Stimulated activated naive CD8-positive, alpha-beta T cell treated with anti-CD3 and anti-CD28 coated beads, Interleukin-15, amount 100 ng/mL, for 72 hours (primary cell): ENCODE results near the gene NR1H3.
"Not testable (repeated sequence)": the region's sequence is repeated elsewhere in the genome, so short reads cannot be mapped to it uniquely, and the experiment has no call there.

Source experiments
- ATAC-seq: fragments of 150-1000 bp; cut with Tn5 transposase; 2 replicates; pipeline ENCODE4 v1.10.0; 2021; ENCODE audit warnings: mild to moderate bottlenecking, moderate library complexity
- DNase-seq, 2 donors: peaks; one replicate each; pipeline ENCODE4 v3.0.0; 2021 to 2022
- H3K27ac Mint-ChIP-seq, 2 donors: one replicate each; pipeline ENCODE4 v1.8.0; 2022; ENCODE audit warnings: mild to moderate bottlenecking in 2 of 2, mixed read lengths in 2 of 2, moderate library complexity in 2 of 2
- H3K27me3 Mint-ChIP-seq: one replicate; pipeline ENCODE4 v1.8.0; 2022; ENCODE audit warnings: mixed read lengths
- H3K4me1 Mint-ChIP-seq: one replicate; pipeline ENCODE4 v1.8.0; 2022; ENCODE audit warnings: mild to moderate bottlenecking, mixed read lengths
- H3K4me3 Mint-ChIP-seq, 2 donors: one replicate each; pipeline ENCODE4 v1.8.0; 2022; ENCODE audit warnings: mild to moderate bottlenecking in 2 of 2, mixed read lengths in 2 of 2, moderate library complexity in 1 of 2
- H3K9me3 Mint-ChIP-seq, 2 donors: one replicate each; pipeline ENCODE4 v1.8.0; 2022; ENCODE audit warnings: mixed read lengths in 2 of 2

The NR1H3 gene

GRCh38 chr11:47257517-47258316 lies at the start of gene NR1H3:
Gene NR1H3 (plus strand): TSS chr11:47257996. CDS start chr11:47259217, 1,221 bp downstream.
- peak; percentile 55 for ATAC-seq
- Mint-ChIP-seq H3K27ac (peak within 1 kb of the TSS in 1 of 2 donors; percentile 82), H3K4me1 (peaks cover 41% of the 10 kb centered on the region), H3K9me3 (no peaks in the 10 kb centered on the region), H3K27me3 (no peaks in the 10 kb centered on the region), H3K4me3 (no peak within 1 kb of the TSS)
- DNase-seq, result no peak

DNA sequence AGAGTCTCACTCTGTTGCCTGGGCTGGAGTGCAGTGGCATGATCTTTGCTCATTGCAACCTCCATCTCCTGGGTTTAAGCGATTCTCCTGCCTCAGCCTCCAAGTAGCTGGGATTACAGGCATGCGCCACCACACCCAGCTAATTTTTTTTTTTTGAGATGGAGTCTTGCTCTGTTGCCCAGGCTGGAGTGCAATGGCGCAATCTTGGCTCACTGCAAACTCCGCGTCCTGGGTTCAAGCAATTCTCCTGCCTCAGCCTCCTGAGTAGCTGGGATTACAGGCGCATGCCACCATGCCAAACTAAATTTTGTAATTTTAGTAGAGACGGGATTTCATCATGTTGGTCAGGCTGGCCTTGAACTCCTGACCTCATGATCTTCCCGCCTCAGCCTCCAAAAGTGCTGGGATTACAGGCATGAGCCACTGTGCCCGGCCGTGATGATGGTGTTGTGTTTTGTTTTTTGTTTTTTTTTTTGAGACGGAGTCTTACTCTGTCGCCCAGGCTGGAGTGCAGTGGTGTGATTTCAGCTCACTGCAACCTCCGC lies 49.7 kb upstream of the NR1H3 start:
- H3K27ac Mint-ChIP-seq, result not testable (repeated sequence)

GRCh38 chr11:47208628-47209027 lies 49.2 kb upstream of the NR1H3 start:
- H3K4me3 Mint-ChIP-seq, result no peak overlapping the region
- ATAC-seq (no peak), DNase-seq (no peak)
- peaks cover 7% of the 10 kb centered on the region for H3K4me1 Mint-ChIP-seq
- H3K27ac Mint-ChIP-seq, result no peak overlapping the region
- no peaks in the 10 kb centered on the region for H3K9me3 Mint-ChIP-seq
- H3K27me3 Mint-ChIP-seq, result no peaks in the 10 kb centered on the region

More for the DNA sequence above, 49.7 kb upstream of the NR1H3 start:
- not testable (repeated sequence) for H3K27me3 Mint-ChIP-seq, DNase-seq, H3K4me3 Mint-ChIP-seq, H3K4me1 Mint-ChIP-seq, H3K9me3 Mint-ChIP-seq, ATAC-seq

GRCh38 chr11:47212938-47213337 lies 44.9 kb upstream of the NR1H3 start:
- H3K27ac Mint-ChIP-seq, result peak overlapping the region in 1 of 2 donors; percentile 27
- DNase-seq, result no peak
- no peak overlapping the region for H3K4me3 Mint-ChIP-seq
- H3K27me3 Mint-ChIP-seq, result no peaks in the 10 kb centered on the region
- no peaks in the 10 kb centered on the region for H3K9me3 Mint-ChIP-seq
- ATAC-seq, result no peak
- peaks cover 34% of the 10 kb centered on the region for H3K4me1 Mint-ChIP-seq

DNA sequence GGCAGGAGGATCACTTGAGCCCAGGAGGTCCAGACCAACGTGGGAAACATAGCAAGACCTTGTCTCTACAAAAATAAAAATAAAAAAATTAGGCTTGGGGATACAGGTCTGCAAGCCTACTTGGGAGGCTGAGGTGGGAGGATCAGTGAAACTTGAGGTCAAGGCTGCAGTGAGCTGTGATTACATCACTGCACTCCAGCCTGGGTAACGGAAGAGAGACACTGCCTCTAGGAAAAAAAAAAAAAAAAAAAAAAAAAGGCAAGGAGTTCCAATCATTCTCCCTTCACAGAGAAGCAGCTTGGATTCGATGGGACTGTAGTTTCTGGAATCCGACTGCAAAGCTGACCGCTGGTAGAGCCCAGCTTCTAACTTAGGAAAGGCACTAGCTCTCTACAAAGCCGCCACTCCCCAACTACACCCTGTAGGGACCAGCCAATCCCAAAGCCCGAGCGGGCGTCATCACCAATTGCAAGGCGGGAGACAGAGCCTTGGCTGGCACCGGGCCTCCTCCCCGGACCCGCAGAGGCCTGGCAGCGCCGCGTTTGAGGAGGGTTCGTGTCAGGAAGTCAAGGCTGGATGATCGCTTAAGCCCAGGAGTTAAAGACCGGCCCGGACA lies 43.7 kb upstream of the NR1H3 start:
- no peaks in the 10 kb centered on the region for H3K9me3 Mint-ChIP-seq
- H3K27me3 Mint-ChIP-seq, result no peaks in the 10 kb centered on the region
- ATAC-seq (peak; percentile 88), DNase-seq (peak; percentile 85 to 92)
- peaks cover 44% of the 10 kb centered on the region for H3K4me1 Mint-ChIP-seq
- H3K4me3 Mint-ChIP-seq, result peak overlapping the region; percentile 98 to 100
- peak overlapping the region; percentile 100 for H3K27ac Mint-ChIP-seq

DNA sequence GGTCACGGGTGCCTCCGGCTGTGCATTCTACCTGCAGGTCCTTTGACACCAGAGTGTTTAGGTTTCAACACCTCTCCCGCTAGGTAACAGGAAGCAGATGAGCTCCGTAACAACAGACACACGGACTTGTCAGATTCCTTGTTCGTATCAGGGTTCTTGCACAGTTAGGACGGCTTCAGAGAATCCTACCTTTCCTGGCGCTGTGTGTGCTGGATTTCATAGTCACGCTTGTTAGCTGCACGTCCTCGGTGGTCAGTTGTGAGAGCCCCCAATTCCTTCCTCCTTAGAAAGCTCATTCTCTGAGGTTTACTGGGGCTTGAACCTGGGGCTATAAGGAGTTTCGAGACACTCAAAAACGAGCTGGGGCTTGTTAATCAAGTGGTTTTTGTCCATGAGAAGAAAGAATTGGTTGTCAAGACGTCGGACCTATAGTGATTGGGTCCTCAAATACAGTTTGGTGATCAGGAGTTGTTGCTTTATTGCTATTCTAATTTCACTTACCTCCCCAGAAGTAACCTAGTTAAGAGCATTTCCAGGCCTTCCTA lies 42.4 kb upstream of the NR1H3 start:
- Mint-ChIP-seq H3K27me3 (no peaks in the 10 kb centered on the region), H3K4me1 (peaks cover 57% of the 10 kb centered on the region), H3K9me3 (no peaks in the 10 kb centered on the region), H3K4me3 (peak overlapping the region; percentile 98 to 100), H3K27ac (peak overlapping the region; percentile 100)
- no peak for DNase-seq
- ATAC-seq, result no peak

GRCh38 chr11:47216121-47216798 lies 41.5 kb upstream of the NR1H3 start:
- peak; percentile 62 to 74 for DNase-seq
- Mint-ChIP-seq H3K27me3 (no peaks in the 10 kb centered on the region), H3K4me3 (peak overlapping the region; percentile 98 to 100), H3K27ac (peak overlapping the region; percentile 100), H3K9me3 (no peaks in the 10 kb centered on the region), H3K4me1 (peaks cover 63% of the 10 kb centered on the region)
- peak; percentile 50 for ATAC-seq

GRCh38 chr11:47220401-47220821 lies 37.4 kb upstream of the NR1H3 start:
- ATAC-seq (no peak), DNase-seq (no peak)
- Mint-ChIP-seq H3K27me3 (no peaks in the 10 kb centered on the region), H3K27ac (peak overlapping the region; percentile 28 to 59), H3K9me3 (no peaks in the 10 kb centered on the region), H3K4me3 (peak overlapping the region; percentile 4 to 18), H3K4me1 (peaks cover 70% of the 10 kb centered on the region)

DNA sequence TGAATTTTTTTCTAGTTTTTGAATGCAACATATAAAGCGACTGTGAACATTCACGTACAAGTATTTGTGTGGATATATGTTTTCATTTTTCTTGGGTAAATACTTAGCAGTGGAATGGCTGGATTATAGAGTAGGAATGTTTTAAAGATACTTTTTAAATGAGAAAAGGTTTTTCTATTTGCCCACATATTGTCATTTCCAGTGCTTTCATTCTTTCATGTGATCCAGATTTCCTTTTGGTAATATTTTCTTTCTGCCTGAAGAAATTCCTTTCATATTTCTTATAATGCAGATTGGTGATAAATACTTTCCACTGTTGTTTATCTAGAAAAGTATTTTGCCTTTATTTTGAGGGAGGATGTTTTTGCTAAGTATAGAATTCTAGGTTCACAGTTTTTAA lies 35.1 kb upstream of the NR1H3 start:
- peaks cover 63% of the 10 kb centered on the region for H3K4me1 Mint-ChIP-seq

DNA sequence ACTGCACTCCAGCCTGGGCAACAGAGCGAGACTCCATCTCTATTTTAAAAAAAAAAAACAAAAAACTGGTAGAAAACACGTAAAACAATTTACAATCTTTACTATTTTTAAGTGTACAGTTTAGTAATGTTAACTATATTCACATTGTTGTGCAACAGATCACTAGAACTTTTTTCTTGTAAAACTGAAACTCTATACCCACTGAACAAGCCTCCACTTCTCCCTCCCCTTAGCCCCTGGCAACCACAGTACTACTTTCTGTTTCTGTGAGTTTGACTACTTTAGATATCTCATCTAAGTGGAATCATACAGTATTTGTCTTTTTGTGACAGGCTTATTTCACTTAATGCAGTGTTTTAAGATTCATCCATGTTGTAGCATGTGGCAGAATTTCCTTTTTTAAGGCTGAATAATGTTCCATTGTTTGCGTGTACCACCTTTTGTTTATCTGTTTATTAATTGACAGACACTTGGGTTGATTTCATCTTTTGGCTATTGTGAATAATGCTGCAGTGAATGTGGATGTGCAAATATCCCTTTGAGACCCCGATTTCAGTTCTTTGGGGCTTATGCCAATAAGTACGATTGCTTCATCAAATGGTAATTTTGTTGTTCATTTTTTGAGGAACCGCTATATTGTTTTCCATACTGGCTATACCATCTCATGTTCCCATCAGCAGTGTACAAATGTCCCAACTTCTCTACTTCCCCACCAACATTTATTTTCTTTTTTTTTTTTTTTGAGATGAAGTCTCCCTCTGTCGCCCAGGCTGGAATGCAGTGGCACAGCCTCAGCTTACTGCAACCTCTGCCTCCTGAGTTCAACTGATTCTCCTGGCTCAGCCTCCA lies 32.0 kb upstream of the NR1H3 start:
- H3K4me3 Mint-ChIP-seq, result peak overlapping the region; percentile 61 to 70
- H3K4me1 Mint-ChIP-seq, result peaks cover 43% of the 10 kb centered on the region
- ATAC-seq (peak; percentile 99), DNase-seq (no peak)
- H3K9me3 Mint-ChIP-seq, result no peaks in the 10 kb centered on the region
- peak overlapping the region; percentile 37 to 88 for H3K27ac Mint-ChIP-seq
- no peaks in the 10 kb centered on the region for H3K27me3 Mint-ChIP-seq

More for the DNA sequence above, 35.1 kb upstream of the NR1H3 start:
- no peak for ATAC-seq
- no peak for DNase-seq
- no peak overlapping the region for H3K27ac Mint-ChIP-seq
- no peak overlapping the region for H3K4me3 Mint-ChIP-seq
- H3K9me3 Mint-ChIP-seq, result no peaks in the 10 kb centered on the region
- no peaks in the 10 kb centered on the region for H3K27me3 Mint-ChIP-seq

DNA sequence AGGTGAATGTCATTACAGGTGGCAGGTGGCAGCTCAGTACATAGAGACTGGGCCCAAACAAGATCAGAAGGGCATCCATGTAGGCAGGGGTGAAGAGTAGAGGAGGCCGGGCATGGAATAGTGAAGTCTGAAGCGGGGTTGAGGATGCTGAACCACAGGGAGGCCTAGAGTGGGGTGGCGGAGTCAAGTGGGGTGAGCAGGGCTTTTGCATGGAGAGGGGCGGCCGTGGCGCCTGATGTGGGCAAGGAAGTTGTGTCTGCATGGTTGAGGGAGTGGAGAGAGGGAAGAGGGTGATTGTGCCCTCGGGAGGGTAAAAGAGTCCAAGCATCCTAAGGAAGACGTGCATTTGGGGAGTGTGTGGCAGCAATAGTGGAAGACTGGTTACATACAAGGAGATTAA lies 28.6 kb upstream of the NR1H3 start:
- peaks cover 50% of the 10 kb centered on the region for H3K4me1 Mint-ChIP-seq
- H3K27ac Mint-ChIP-seq, result peak overlapping the region in 1 of 2 donors; percentile 62
- no peak overlapping the region for H3K4me3 Mint-ChIP-seq

DNA sequence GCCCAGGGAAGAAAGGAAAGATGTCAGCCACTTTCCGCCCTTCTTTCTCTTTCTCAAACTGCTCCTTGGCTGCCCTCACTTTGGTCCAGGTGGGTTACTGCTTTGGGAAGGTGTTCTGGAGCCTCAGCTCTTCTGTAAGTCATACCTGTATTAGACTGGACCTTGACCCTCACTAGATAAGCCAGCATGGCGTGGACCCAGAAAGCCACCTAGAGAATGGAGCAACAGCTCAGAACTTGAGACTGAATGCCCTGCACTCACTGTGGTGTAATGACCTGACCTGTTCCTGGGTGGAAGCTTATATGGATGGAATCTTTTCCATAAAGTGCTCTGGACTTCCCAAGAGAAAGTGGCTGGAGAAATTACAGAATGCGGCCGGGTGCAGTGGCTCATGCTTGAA lies 24.7 kb upstream of the NR1H3 start:
- DNase-seq (no peak), ATAC-seq (no peak)
- Mint-ChIP-seq H3K27me3 (no peaks in the 10 kb centered on the region), H3K4me1 (peaks cover 56% of the 10 kb centered on the region), H3K27ac (no peak overlapping the region), H3K9me3 (no peaks in the 10 kb centered on the region), H3K4me3 (peak overlapping the region in 1 of 2 donors; percentile 19)

More for the DNA sequence above, 28.6 kb upstream of the NR1H3 start:
- DNase-seq (no peak), ATAC-seq (no peak)
- no peaks in the 10 kb centered on the region for H3K27me3 Mint-ChIP-seq
- no peaks in the 10 kb centered on the region for H3K9me3 Mint-ChIP-seq

DNA sequence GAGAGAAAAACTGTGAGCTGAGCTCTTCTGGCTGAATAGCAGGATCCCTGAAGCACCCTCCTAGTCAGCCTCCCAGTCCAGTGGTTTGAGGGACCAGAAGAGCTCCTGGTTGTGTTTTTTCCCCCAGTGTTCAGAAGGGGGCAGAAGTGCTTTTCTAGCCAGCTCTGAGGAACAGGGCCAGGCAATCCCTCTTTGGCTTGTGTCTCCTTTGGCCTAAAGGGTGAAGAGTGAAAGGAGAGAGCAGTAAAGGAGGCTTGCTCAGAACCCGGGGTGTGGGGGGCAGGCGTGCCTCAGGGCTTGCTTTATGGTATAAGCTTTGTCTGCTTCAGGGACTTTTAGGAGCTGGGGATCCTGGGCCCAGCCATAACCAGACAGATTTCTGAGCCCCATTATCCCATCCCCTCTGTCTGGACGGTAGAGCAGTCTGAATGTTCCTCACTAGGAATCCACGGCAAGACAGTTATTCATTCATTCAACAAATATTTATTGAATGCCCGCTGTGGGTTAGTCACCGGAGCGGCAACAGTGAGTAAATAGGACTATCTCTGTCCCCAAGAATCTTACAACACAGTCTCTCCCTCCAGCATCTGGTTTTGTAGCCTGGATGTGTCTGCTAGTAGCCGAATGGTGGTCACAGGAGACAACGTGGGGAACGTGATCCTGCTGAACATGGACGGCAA lies 23.7 kb upstream of the NR1H3 start:
- Mint-ChIP-seq H3K27me3 (no peaks in the 10 kb centered on the region), H3K4me3 (peak overlapping the region in 1 of 2 donors; percentile 64), H3K27ac (peak overlapping the region; percentile 9 to 97), H3K4me1 (peaks cover 52% of the 10 kb centered on the region), H3K9me3 (no peaks in the 10 kb centered on the region)
- DNase-seq (peak in 1 of 2 donors; percentile 23), ATAC-seq (peak; percentile 55)

DNA sequence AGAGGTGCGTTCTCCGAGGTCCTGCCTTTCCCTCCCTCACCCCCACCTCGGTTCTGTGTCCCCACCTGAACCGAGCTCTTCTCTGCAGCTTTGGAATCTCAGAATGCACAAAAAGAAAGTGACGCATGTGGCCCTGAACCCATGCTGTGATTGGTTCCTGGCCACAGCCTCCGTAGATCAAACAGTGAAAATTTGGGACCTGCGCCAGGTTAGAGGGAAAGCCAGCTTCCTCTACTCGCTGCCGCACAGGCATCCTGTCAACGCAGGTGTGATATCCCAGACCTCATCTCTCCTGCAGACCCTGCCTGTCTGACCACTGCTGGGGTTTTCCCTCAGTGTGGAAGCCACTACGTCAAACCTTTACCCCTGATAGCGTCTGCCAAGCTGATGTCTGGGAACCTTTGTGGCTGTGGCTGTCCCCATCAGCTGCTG lies 23.1 kb upstream of the NR1H3 start:
- DNase-seq (peak; percentile 26 to 63), ATAC-seq (peak; percentile 88)
- H3K27ac Mint-ChIP-seq, result peak overlapping the region in 1 of 2 donors; percentile 97
- H3K4me3 Mint-ChIP-seq, result peak overlapping the region; percentile 43 to 64
- H3K9me3 Mint-ChIP-seq, result no peaks in the 10 kb centered on the region
- peaks cover 51% of the 10 kb centered on the region for H3K4me1 Mint-ChIP-seq
- H3K27me3 Mint-ChIP-seq, result no peaks in the 10 kb centered on the region
